ENCODE measurements around the gene SPSB1. TPM values are rescaled to one million over a fixed set of nuclear protein-coding genes. Genes with fewer than 3 reads are reported as not detected.
A peak's percentile ranks its signal among the peaks of the same experiment; 100 is the strongest.
"Not testable (repeated sequence)": the region's sequence is repeated elsewhere in the genome, so short reads cannot be mapped to it uniquely, and the experiment has no call there.

SPSB1 gene
- total RNA-seq, 1 donor from 2014 or later = 22.0 TPM

DNA sequence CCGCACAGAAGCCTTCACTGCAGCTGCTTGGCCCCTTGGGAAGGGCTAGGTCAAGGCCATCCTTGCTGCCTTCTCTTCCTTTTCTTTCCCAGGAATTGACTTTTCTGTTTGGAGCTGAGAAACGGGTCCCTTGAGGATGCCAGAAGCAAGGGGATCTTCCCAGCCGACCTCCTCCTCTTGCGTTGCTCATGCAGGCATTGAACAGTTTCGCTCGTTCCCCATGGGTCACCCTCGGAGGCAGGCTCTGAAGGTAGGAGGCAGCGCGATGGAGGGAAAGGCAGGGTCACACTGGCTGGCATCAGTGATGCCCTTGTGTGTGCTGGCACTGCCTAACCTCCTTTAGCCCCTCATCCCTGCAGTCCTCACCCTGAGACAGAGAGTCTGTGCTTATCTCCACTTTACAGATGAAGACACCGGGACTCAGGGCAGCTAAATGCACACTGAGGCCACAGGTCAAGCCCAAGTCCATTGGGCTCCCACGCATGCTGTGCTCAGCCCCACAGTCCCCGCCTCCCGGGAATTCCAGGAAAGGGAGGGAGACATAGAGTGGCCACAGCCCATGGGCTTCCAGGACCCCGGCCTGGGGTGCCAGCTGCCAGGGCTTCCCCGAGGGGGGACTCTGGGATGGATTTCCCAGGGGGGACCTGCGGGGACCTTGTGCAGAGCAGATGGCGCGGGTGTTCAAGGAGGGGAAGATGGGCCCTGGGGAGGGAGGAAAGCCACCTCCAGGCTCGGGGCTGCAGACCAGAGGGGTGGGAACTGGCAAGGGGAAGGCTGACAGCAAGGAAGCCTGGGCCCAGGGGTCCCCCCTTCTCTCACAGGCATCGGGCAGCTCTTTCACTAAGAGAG, 90.2 kb downstream of the SPSB1 start:
- Mint-ChIP-seq H3K27me3 (ENCODE audit: low read depth) (no peaks in the 10 kb centered on the region), H3K36me3 (no peaks in the 10 kb centered on the region), H3K4me1 (peaks cover 27% of the 10 kb centered on the region), H3K27ac (peak overlapping the region; percentile 34), H3K4me3 (no peak overlapping the region), H3K9me3 (no peaks in the 10 kb centered on the region)
- DNase-seq (ENCODE audit: low spot score in 2 of 2, unreplicated experiment in 2 of 2) = no peak
- no peak for TF ChIP-seq CTCF (IDR thresholded peaks at IDR 0.05; ENCODE audit: unreplicated experiment)

GRCh38 chr1:9384128-9384527, 91.4 kb downstream of the SPSB1 start:
- Mint-ChIP-seq H3K36me3 (no peaks in the 10 kb centered on the region), H3K27me3 (ENCODE audit: low read depth) (no peaks in the 10 kb centered on the region), H3K27ac (peak overlapping the region; percentile 77)

DNA sequence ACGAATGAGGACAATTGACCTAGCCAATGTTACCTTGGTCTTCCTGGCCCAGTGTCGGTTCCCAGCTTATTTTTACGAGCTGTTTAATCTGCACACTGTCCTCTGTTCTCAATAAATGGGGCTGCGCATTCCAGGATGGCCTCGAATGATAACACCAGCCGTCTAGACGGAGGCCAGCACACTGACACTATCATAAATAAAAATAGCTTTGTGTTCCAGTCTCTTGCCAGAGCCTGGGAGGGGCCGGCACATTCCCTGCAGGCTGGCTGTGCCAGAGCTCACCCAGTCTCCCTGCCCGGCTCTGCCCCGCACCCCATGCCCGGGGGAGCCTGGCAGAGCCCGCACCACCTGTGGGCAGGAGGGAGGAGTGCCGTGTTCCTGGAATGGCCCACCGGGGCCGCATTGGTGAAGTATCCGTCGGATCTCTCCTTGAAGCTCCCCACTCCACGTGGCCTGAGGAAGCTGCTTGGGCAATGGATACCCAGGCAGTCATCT, 92.1 kb downstream of the SPSB1 start:
- Mint-ChIP-seq H3K27me3 (ENCODE audit: low read depth) (no peaks in the 10 kb centered on the region), H3K4me3 (no peak overlapping the region), H3K36me3 (no peaks in the 10 kb centered on the region), H3K4me1 (peaks cover 33% of the 10 kb centered on the region), H3K9me3 (no peaks in the 10 kb centered on the region), H3K27ac (peak overlapping the region; percentile 77)
- no peak for TF ChIP-seq CTCF (IDR thresholded peaks at IDR 0.05; ENCODE audit: unreplicated experiment)
- DNase-seq (ENCODE audit: low spot score in 2 of 2, unreplicated experiment in 2 of 2) = no peak

More at GRCh38 chr1:9384128-9384527, 91.4 kb downstream of the SPSB1 start:
- no peaks in the 10 kb centered on the region for H3K9me3 Mint-ChIP-seq
- DNase-seq (ENCODE audit: low spot score in 2 of 2, unreplicated experiment in 2 of 2) = no peak
- H3K4me1 Mint-ChIP-seq = peaks cover 30% of the 10 kb centered on the region
- no peak for TF ChIP-seq CTCF (IDR thresholded peaks at IDR 0.05; ENCODE audit: unreplicated experiment)
- H3K4me3 Mint-ChIP-seq = no peak overlapping the region

- not testable (repeated sequence) for H3K9me3 Mint-ChIP-seq; DNase-seq (ENCODE audit: low spot score in 2 of 2, unreplicated experiment in 2 of 2); H3K4me3 Mint-ChIP-seq; H3K36me3 Mint-ChIP-seq; H3K27me3 Mint-ChIP-seq (ENCODE audit: low read depth)
- H3K27ac Mint-ChIP-seq = peak overlapping the region; percentile 82
- peaks cover 34% of the 10 kb centered on the region for H3K4me1 Mint-ChIP-seq
Measured at GRCh38 chr1:9385392-9385791, 92.7 kb downstream of the SPSB1 start.

- Mint-ChIP-seq H3K36me3 (no peaks in the 10 kb centered on the region), H3K27ac (peak overlapping the region; percentile 82), H3K4me3 (no peak overlapping the region), H3K27me3 (ENCODE audit: low read depth) (no peaks in the 10 kb centered on the region), H3K9me3 (no peaks in the 10 kb centered on the region), H3K4me1 (peaks cover 34% of the 10 kb centered on the region)
- no peak for DNase-seq (ENCODE audit: low spot score in 2 of 2, unreplicated experiment in 2 of 2)
- no peak for TF ChIP-seq CTCF (IDR thresholded peaks at IDR 0.05; ENCODE audit: unreplicated experiment)
Measured at GRCh38 chr1:9385801-9386573, 93.3 kb downstream of the SPSB1 start.

Measured in mesothelial cell of epicardium (in vitro differentiated cells).